Panc1 (cell line): Measurements from ENCODE around the gene BCL2L12.

Experiments used
- CTCF ChIP-seq: fragments of 450-650 bp; IDR thresholded peaks from 2 replicates; pipeline ENCODE4 v1.5.1; 2017; ENCODE audit warnings: mild to moderate bottlenecking
- POLR2AphosphoS5 ChIP-seq: IDR thresholded peaks from 2 replicates; pipeline ENCODE4 v1.6.1; 2012; ENCODE audit warnings: mild to moderate bottlenecking, low read depth, low read length, moderate library complexity
- REST ChIP-seq, 2 experiments: IDR thresholded peaks; 2 replicates each; pipeline ENCODE4 v1.6.1; 2011 to 2012; ENCODE audit warnings: low read depth in 2 of 2, control low read depth in 1 of 2, low read length in 1 of 2, mild to moderate bottlenecking in 1 of 2, moderate library complexity in 1 of 2; ENCODE audit not compliant: insufficient read depth in 1 of 2
- TCF7L2 ChIP-seq: IDR thresholded peaks from 2 replicates; pipeline ENCODE4 v1.6.1; 2011; ENCODE audit warnings: mild to moderate bottlenecking, low read depth, low read length, inconsistent platforms

GRCh38 chr19:49651820-49652550 lies 13.7 kb upstream of the BCL2L12 start:
- TF ChIP-seq CTCF (no peak), POLR2AphosphoS5 (no peak), REST (IDR thresholded peaks at IDR 0.05; ENCODE audit: insufficient read depth in 1 of 2, low read depth in 2 of 2, low read length in 1 of 2) (no peak), TCF7L2 (no peak)
